ENCODE measurements around the gene CHADL. TPM values are rescaled to one million over a fixed set of nuclear protein-coding genes. Genes with fewer than 3 reads are reported as not detected.
A peak's percentile ranks its signal among the peaks of the same experiment; 100 is the strongest.

Gene CHADL
- total RNA-seq: 3.4 TPM
- long read RNA-seq, partial matches to known transcripts: 13 of 14 reads
- long read RNA-seq, other reads (novel, unspliced or antisense): 1 of 14 reads

- ATAC-seq: no peak
- H3K27me3 ChIP-seq: no peaks in the 10 kb centered on the region
- intact Hi-C loops (cut with DNase I): no loop called here
- H3K36me3 ChIP-seq: peaks cover 4% of the 10 kb centered on the region
- no peak within 1 kb of the TSS for H3K27ac ChIP-seq
- no peak within 1 kb of the TSS for H3K4me3 ChIP-seq
- peaks cover 8% of the 10 kb centered on the region for H3K4me1 ChIP-seq
- no peak for DNase-seq
- H3K9me3 ChIP-seq: no peaks in the 10 kb centered on the region
- no peak for TF ChIP-seq CTCF (IDR thresholded peaks at IDR 0.05)
Measured at GRCh38 chr22:41240377-41241132, at the start of gene CHADL. Gene CHADL (minus strand): TSS chr22:41240931. CDS start chr22:41240881, 50 bp downstream.

GRCh38 chr22:41289671-41290070, 48.9 kb upstream of the CHADL start:
- intact Hi-C loops (cut with DNase I): no loop called here
- no peaks in the 10 kb centered on the region for H3K9me3 ChIP-seq
- no peak overlapping the region for H3K4me3 ChIP-seq
- TF ChIP-seq CTCF (IDR thresholded peaks at IDR 0.05): no peak
- no peaks in the 10 kb centered on the region for H3K27me3 ChIP-seq
- no peaks in the 10 kb centered on the region for H3K36me3 ChIP-seq
- ATAC-seq (no peak), DNase-seq (no peak)
- H3K4me1 ChIP-seq: peaks cover 34% of the 10 kb centered on the region
- peak overlapping the region; percentile 12 for H3K27ac ChIP-seq

- Histone ChIP-seq H3K9me3 (no peaks in the 10 kb centered on the region), H3K27ac (peak overlapping the region; percentile 88), H3K4me1 (peaks cover 37% of the 10 kb centered on the region), H3K27me3 (no peaks in the 10 kb centered on the region), H3K36me3 (peaks cover 11% of the 10 kb centered on the region), H3K4me3 (no peak overlapping the region)
- intact Hi-C loops (cut with DNase I): no loop called here
- TF ChIP-seq CTCF (IDR thresholded peaks at IDR 0.05): no peak
- no peak for ATAC-seq
- DNase-seq: no peak
Measured at GRCh38 chr22:41288245-41288946, 47.7 kb upstream of the CHADL start.

- H3K27ac ChIP-seq: peak overlapping the region; percentile 88
- H3K4me3 ChIP-seq: peak overlapping the region; percentile 86
- peaks cover 28% of the 10 kb centered on the region for H3K36me3 ChIP-seq
- H3K9me3 ChIP-seq: no peaks in the 10 kb centered on the region
- peaks cover 37% of the 10 kb centered on the region for H3K4me1 ChIP-seq
- peak; percentile 6 for ATAC-seq
- intact Hi-C loops (cut with DNase I): no loop called here
- no peak for TF ChIP-seq CTCF (IDR thresholded peaks at IDR 0.05)
- DNase-seq: no peak
- H3K27me3 ChIP-seq: no peaks in the 10 kb centered on the region
Measured at GRCh38 chr22:41286639-41287091, 45.9 kb upstream of the CHADL start.

- Histone ChIP-seq H3K36me3 (peaks cover 29% of the 10 kb centered on the region), H3K4me1 (peaks cover 37% of the 10 kb centered on the region), H3K9me3 (no peaks in the 10 kb centered on the region), H3K4me3 (peak within 1 kb of the TSS; percentile 86), H3K27ac (peak within 1 kb of the TSS; percentile 88), H3K27me3 (no peaks in the 10 kb centered on the region)
- ATAC-seq: peak; percentile 99
- intact Hi-C loops (cut with DNase I): no loop called here
- peak; percentile 33 for TF ChIP-seq CTCF (IDR thresholded peaks at IDR 0.05)
- peak; percentile 99 for DNase-seq
Measured at GRCh38 chr22:41285820-41286638, 45.3 kb upstream of the CHADL start, which contains the start of gene RANGAP1. Gene RANGAP1 (minus strand): TSS chr22:41286187. CDS start chr22:41281044, 5,143 bp downstream.
